Right atrium auricular region (tissue), 2 donors: Measurements from ENCODE around the gene COL8A1. TPM values are rescaled to one million over a fixed set of nuclear protein-coding genes. Genes with fewer than 3 reads are reported as not detected.

Experiments
- DNase-seq: peaks from one replicate; pipeline ENCODE4 v3.0.0-alpha.2; 2019; ENCODE audit warnings: low spot score
- H3K27ac ChIP-seq, 2 donors: fragments of 200-600 bp; sonication (generic); 1 replicate in 1 of 2; 2 replicates in 1 of 2; pipeline ENCODE4 v1.5.1; 2016 to 2019
- H3K27me3 ChIP-seq, 2 donors: fragments of 200-600 bp; sonication (generic); one replicate each; pipeline versions ENCODE4 v1.5.1 to v1.6.0; 2017 to 2019
- H3K36me3 ChIP-seq: fragments of 200-600 bp; sonication (generic); one replicate; pipeline ENCODE4 v1.5.1; 2016
- H3K4me1 ChIP-seq, 2 donors: fragments of 200-600 bp; sonication (generic); one replicate each; pipeline versions ENCODE4 v1.5.1 to v1.6.0; 2017 to 2019
- H3K4me3 ChIP-seq, 2 donors: fragments of 200-600 bp; sonication (generic); 1 replicate in 1 of 2; 2 replicates in 1 of 2; pipeline ENCODE4 v1.5.1; 2017 to 2019; ENCODE audit warnings: mild to moderate bottlenecking in 1 of 2, moderate library complexity in 1 of 2
- H3K9me3 ChIP-seq, 2 donors: fragments of 200-600 bp; sonication (generic); one replicate each; pipeline ENCODE4 v1.5.1; 2019
- total RNA-seq, 2 donors: library from RNA; depleted of rRNA; stranded (reverse); fragments of >200 nt; gene quantifications; one replicate each; pipeline ENCODE4 v1.1.0, GENCODE V29; 2016
- TF ChIP-seq, protein P1 (sequence below), 2 donors: fragments of 200-600 bp; sonication (generic); IDR thresholded peaks; one replicate each; pipeline ENCODE4 v1.5.1; 2019; ENCODE audit warnings: antibody characterized with exemption in 2 of 2

The COL8A1 gene
- total RNA-seq, 2 donors from 2014 or later: 43.3 to 53.8 TPM

DNA sequence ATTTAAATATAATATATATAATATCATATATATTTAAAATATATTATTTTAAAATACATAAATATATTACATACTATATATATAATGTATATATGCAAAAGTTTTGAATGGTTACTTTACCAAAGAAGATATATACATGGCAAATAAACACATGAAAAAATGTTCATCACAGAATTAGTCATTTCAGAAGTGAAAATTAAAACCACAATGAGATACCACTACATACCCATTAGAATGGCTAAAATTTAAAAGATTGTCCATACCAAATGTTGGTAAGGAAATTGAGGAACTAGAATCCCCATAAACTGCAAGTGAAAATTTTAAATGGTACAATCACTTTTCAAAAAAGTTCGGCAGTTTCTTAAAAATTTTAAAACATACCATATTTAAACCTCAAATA lies 23.6 kb upstream of the COL8A1 start:
- TF ChIP-seq, protein P1, sequence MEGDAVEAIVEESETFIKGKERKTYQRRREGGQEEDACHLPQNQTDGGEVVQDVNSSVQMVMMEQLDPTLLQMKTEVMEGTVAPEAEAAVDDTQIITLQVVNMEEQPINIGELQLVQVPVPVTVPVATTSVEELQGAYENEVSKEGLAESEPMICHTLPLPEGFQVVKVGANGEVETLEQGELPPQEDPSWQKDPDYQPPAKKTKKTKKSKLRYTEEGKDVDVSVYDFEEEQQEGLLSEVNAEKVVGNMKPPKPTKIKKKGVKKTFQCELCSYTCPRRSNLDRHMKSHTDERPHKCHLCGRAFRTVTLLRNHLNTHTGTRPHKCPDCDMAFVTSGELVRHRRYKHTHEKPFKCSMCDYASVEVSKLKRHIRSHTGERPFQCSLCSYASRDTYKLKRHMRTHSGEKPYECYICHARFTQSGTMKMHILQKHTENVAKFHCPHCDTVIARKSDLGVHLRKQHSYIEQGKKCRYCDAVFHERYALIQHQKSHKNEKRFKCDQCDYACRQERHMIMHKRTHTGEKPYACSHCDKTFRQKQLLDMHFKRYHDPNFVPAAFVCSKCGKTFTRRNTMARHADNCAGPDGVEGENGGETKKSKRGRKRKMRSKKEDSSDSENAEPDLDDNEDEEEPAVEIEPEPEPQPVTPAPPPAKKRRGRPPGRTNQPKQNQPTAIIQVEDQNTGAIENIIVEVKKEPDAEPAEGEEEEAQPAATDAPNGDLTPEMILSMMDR (IDR thresholded peaks at IDR 0.05): no peak

GRCh38 chr3:99620077-99620767 lies 18.2 kb upstream of the COL8A1 start:
- Histone ChIP-seq H3K4me3 (no peak overlapping the region), H3K27me3 (no peaks in the 10 kb centered on the region), H3K36me3 (no peaks in the 10 kb centered on the region), H3K27ac (no peak overlapping the region), H3K4me1 (no peaks in the 10 kb centered on the region), H3K9me3 (no peaks in the 10 kb centered on the region)
- DNase-seq: no peak
- TF ChIP-seq, protein P1 (IDR thresholded peaks at IDR 0.05): no peak

More for the DNA sequence above, 23.6 kb upstream of the COL8A1 start:
- DNase-seq: no peak
- Histone ChIP-seq H3K4me1 (no peaks in the 10 kb centered on the region), H3K4me3 (no peak overlapping the region), H3K27me3 (no peaks in the 10 kb centered on the region), H3K36me3 (no peaks in the 10 kb centered on the region), H3K27ac (no peak overlapping the region), H3K9me3 (no peaks in the 10 kb centered on the region)

DNA sequence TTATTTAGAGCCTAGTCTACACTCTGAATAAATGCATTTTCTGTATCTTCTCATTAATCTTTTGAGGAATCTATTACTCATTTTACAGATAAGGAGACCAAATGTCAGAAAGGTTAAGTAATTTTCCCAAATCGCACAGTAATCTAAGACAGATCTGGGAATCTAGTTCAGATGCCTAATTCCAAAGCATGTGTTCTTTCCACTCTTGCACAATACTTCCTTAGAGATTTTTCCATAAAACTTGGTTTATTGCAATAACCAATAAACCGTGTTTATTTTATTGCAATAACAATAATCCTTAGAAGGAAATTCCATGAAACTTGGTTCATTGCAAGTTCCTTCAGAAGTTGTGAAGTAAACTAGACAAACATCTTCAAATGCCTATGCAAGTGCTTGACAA lies 17.4 kb upstream of the COL8A1 start:
- no peaks in the 10 kb centered on the region for H3K9me3 ChIP-seq
- H3K4me1 ChIP-seq: no peaks in the 10 kb centered on the region
- no peak for DNase-seq
- no peaks in the 10 kb centered on the region for H3K27me3 ChIP-seq
- no peaks in the 10 kb centered on the region for H3K36me3 ChIP-seq
- TF ChIP-seq, protein P1 (IDR thresholded peaks at IDR 0.05): no peak
- no peak overlapping the region for H3K27ac ChIP-seq
- H3K4me3 ChIP-seq: no peak overlapping the region

DNA sequence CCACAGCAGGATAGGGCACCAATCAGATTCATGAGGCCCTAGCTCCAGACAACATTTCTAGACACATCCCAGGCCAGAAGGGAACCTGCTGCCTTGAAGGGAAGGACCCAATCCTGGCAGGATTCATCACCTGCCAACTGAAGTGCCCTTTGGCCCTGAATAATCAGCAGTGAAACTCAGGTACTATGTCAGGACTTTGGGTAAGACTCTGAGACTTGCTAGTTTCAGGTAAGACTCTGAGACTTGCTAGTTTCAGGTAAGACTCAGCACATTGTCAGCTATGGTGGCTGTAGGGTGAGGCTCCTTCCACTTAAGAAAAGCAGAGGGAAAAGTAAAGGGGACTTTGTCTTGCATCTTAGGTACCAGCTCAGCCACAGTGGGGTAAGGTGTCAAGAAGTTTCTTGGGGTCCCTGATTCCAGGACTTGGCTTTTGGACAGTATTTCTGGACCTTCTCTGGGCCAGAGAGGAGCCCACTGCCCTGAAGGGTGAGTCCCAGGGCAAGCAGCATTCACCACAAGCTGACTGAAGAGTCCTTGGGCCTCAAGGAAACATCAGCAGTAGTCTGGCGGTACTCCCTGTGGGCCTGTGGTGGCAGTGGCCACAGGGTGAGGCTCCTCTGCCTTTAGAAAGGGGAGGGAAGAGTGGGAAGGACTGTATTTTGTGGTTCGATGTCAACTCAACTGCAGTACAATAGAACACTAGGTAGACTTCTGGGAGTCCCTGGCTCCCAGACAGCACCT lies 13.7 kb upstream of the COL8A1 start:
- Histone ChIP-seq H3K9me3 (no peaks in the 10 kb centered on the region), H3K4me3 (no peak overlapping the region), H3K4me1 (no peaks in the 10 kb centered on the region), H3K27ac (no peak overlapping the region), H3K27me3 (no peaks in the 10 kb centered on the region), H3K36me3 (no peaks in the 10 kb centered on the region)
- TF ChIP-seq, protein P1 (IDR thresholded peaks at IDR 0.05): no peak
- no peak for DNase-seq

DNA sequence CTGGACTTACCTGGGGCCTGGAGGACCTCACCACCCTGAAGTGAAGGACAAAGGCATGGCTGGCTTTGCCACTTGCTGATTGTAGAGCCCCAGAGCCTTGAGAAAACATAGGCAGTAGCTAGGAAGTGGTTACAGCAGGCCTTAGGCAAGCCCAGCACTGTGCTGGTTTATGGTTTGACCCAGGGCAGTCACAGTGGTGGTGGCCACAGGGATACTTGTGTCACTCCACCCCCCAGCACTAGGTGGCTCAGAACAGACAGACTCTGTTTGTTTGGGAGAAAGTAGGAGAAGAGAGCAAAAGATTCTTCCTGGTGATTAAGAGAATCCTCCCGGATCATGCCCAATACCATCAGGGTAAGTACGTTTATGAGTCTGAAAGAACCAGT lies 13.2 kb upstream of the COL8A1 start:
- Histone ChIP-seq H3K4me1 (no peaks in the 10 kb centered on the region), H3K27ac (no peak overlapping the region), H3K4me3 (no peak overlapping the region), H3K36me3 (no peaks in the 10 kb centered on the region), H3K27me3 (no peaks in the 10 kb centered on the region), H3K9me3 (no peaks in the 10 kb centered on the region)
- TF ChIP-seq, protein P1 (IDR thresholded peaks at IDR 0.05): no peak
- no peak for DNase-seq
